Measurements from ENCODE around the gene COL28A1. TPM values are rescaled to one million over a fixed set of nuclear protein-coding genes. Genes with fewer than 3 reads are reported as not detected.

Gene COL28A1
- total and polyA plus RNA-seq, 2 experiments from 2014 or later = 0.31 to 0.70 TPM

- Mint-ChIP-seq H3K27me3 (ENCODE audit: insufficient read depth, low read depth, poor library complexity) (peaks cover 3% of the 10 kb centered on the region), H3K9me3 (no peaks in the 10 kb centered on the region), H3K27ac (no peak overlapping the region), H3K4me3 (no peak overlapping the region), H3K36me3 (ENCODE audit: low read depth) (no peaks in the 10 kb centered on the region), H3K4me1 (no peaks in the 10 kb centered on the region)
- ATAC-seq = no peak
- no peak overlapping the region for H2AFZ ChIP-seq
- H3K36me3 ChIP-seq (ENCODE audit: insufficient read depth) = no peaks in the 10 kb centered on the region
- H3K4me2 ChIP-seq = no peak overlapping the region
- no peak overlapping the region for H3K27ac ChIP-seq (ENCODE audit: low read depth)
- DNase-seq (ENCODE audit: low spot score) = no peak
- H3K27me3 ChIP-seq (ENCODE audit: insufficient read depth) = no peaks in the 10 kb centered on the region
- TF ChIP-seq EZH2 (IDR thresholded peaks at IDR 0.05; ENCODE audit: low read depth, unreplicated experiment) = no peak
- TF ChIP-seq NANOG (IDR thresholded peaks at IDR 0.05; ENCODE audit: borderline replicate concordance) = no peak
- TF ChIP-seq ZNF462 (CRISPR knock-in tag; IDR thresholded peaks at IDR 0.05) = no peak
- no peak for TF ChIP-seq POLR2AphosphoS5 (IDR thresholded peaks at IDR 0.05; ENCODE audit: low read depth)
- no peak for TF ChIP-seq ZNF114 (CRISPR knock-in tag; IDR thresholded peaks at IDR 0.05)
- TF ChIP-seq JUNB (IDR thresholded peaks at IDR 0.05; ENCODE audit: unreplicated experiment) = no peak
- TF ChIP-seq STAT1 (IDR thresholded peaks at IDR 0.05; ENCODE audit: unreplicated experiment) = no peak
- no peak for TF ChIP-seq REST (IDR thresholded peaks at IDR 0.05; ENCODE audit: unreplicated experiment)
- TF ChIP-seq ZNF331 (CRISPR knock-in tag; IDR thresholded peaks at IDR 0.05; ENCODE audit: low read depth) = no peak
- no peak for TF ChIP-seq CTCF (conservative IDR thresholded peaks at IDR 0.05; ENCODE audit: low read depth in 2 of 2)
- TF ChIP-seq ETS1 (IDR thresholded peaks at IDR 0.05) = no peak
- TF ChIP-seq CREB1 (CRISPR knock-in tag; IDR thresholded peaks at IDR 0.05; ENCODE audit: low read depth) = no peak
- H3F3A ChIP-seq (replicated peaks; ENCODE audit: low read depth) = no peaks in the 10 kb centered on the region
- no peaks in the 10 kb centered on the region for H3K9me2 ChIP-seq (ENCODE audit: insufficient read depth)
- no peaks in the 10 kb centered on the region for H3K79me2 ChIP-seq (replicated peaks; ENCODE audit: insufficient read depth)
- H3K4me3 ChIP-seq = no peak overlapping the region
- no peaks in the 10 kb centered on the region for H4K20me1 ChIP-seq (replicated peaks; ENCODE audit: insufficient read depth)
- H3K4me1 ChIP-seq (ENCODE audit: insufficient read depth) = no peaks in the 10 kb centered on the region
These were observed 1.7 kb downstream of the COL28A1 start for GRCh38 chr7:7533831-7534430.
